ENCODE results near the gene MON1A.

DNA sequence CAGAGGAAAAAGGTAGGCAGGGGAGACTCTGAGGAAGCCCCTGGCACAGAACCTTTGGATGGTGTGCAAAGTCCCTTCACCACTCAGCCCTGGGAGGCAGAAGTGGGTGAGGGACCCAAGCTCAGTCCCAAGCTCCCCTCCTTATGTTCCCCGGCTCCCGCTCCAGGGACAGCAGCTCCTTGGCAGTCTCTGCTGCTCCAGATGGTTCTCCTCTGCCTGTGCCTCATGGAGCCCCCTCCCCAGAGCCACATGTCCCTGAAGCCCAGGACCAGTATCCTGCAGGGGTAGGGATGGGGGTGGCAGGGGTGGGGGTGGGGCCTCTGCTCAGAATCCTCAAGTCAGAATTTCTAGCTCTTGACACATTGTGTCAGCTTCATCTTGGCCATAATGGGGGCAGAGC, 51.9 kb downstream of the MON1A start:
- TF ChIP-seq SMC3 (IDR thresholded peaks at IDR 0.05; ENCODE audit: borderline replicate concordance, low read length) = no peak
- TF ChIP-seq CTCF (IDR thresholded peaks at IDR 0.05 in 2 of 3, conservative IDR thresholded peaks at IDR 0.05 in 1 of 3; ENCODE audit: control insufficient read depth in 2 of 3, extremely low read depth in 1 of 3, insufficient read depth in 1 of 3, low read depth in 3 of 3, low read length in 3 of 3) = no peak
- TF ChIP-seq POLR2AphosphoS5 (IDR thresholded peaks at IDR 0.05; ENCODE audit: low read length) = no peak
- no peak for TF ChIP-seq MEF2B (IDR thresholded peaks at IDR 0.05; ENCODE audit: partially characterized antibody, poor library complexity, severe bottlenecking)
- no peak for TF ChIP-seq RAD21 (IDR thresholded peaks at IDR 0.05; ENCODE audit: insufficient read depth, low read depth, low read length)
- no peak for TF ChIP-seq POLR2A (IDR thresholded peaks at IDR 0.05; ENCODE audit: low read depth, low read length)
- no peak for TF ChIP-seq YBX1 (IDR thresholded peaks at IDR 0.05)
- no peak for TF ChIP-seq CHD1 (IDR thresholded peaks at IDR 0.05; ENCODE audit: low read depth, low read length)
- no peak for TF ChIP-seq SRF (IDR thresholded peaks at IDR 0.05; ENCODE audit: low read depth in 2 of 2, low read length in 2 of 2)
- TF ChIP-seq YY1 (IDR thresholded peaks at IDR 0.05; ENCODE audit: low read depth, low read length) = no peak
